Liver (tissue), 9 donors: ENCODE data around the gene ECHDC3. TPM values are rescaled to one million over a fixed set of nuclear protein-coding genes. Genes with fewer than 3 reads are reported as not detected.
"Not testable (repeated sequence)": the region's sequence is repeated elsewhere in the genome, so short reads cannot be mapped to it uniquely, and the experiment has no call there.

Experiments used
- DNase-seq: peaks from one replicate; pipeline ENCODE4 v3.0.0-alpha.2; 2017; ENCODE audit warnings: low spot score
- H3K27ac ChIP-seq, 2 donors: one replicate each; pipeline ENCODE4 v1.7.0; 2013; ENCODE audit warnings: inconsistent platforms in 2 of 2, low read length in 2 of 2, control low read depth in 1 of 2, low read depth in 1 of 2, mild to moderate bottlenecking in 1 of 2
- H3K27me3 ChIP-seq, 4 donors: one replicate each; pipeline versions ENCODE4 v1.6.1 to v1.7.0; 2013; ENCODE audit warnings: low read length in 3 of 4, inconsistent platforms in 1 of 4, mild to moderate bottlenecking in 1 of 4, moderate library complexity in 1 of 4; ENCODE audit not compliant: control insufficient read depth in 4 of 4, insufficient read depth in 4 of 4
- H3K36me3 ChIP-seq, 4 donors: one replicate each; pipeline versions ENCODE4 v1.6.1 to v1.7.0; 2013; ENCODE audit warnings: low read length in 3 of 4, mild to moderate bottlenecking in 3 of 4, low read depth in 1 of 4, moderate library complexity in 1 of 4; ENCODE audit not compliant: control insufficient read depth in 4 of 4, insufficient read depth in 3 of 4
- H3K4me1 ChIP-seq, 4 donors: one replicate each; pipeline versions ENCODE4 v1.6.1 to v1.7.0; 2013; ENCODE audit warnings: low read length in 3 of 4, mild to moderate bottlenecking in 3 of 4, moderate library complexity in 1 of 4; ENCODE audit not compliant: control insufficient read depth in 4 of 4, insufficient read depth in 4 of 4
- H3K4me3 ChIP-seq, 3 donors: one replicate each; pipeline versions ENCODE4 v1.6.1 to v1.7.0; 2013; ENCODE audit warnings: low read length in 3 of 3, control low read depth in 1 of 3, low read depth in 1 of 3, mild to moderate bottlenecking in 1 of 3
- H3K9ac ChIP-seq, 2 donors: one replicate each; pipeline ENCODE4 v1.7.0; 2013; ENCODE audit warnings: low read length in 2 of 2, mild to moderate bottlenecking in 2 of 2, moderate library complexity in 2 of 2, control low read depth in 1 of 2, low read depth in 1 of 2
- H3K9me3 ChIP-seq, 4 donors: one replicate each; pipeline versions ENCODE4 v1.6.1 to v1.7.0; 2013; ENCODE audit warnings: low read length in 3 of 4; ENCODE audit not compliant: control insufficient read depth in 4 of 4
- EGR1 ChIP-seq, 2 donors: IDR thresholded peaks; 2 replicates each; pipeline ENCODE4 v1.6.1; 2016 to 2018; ENCODE audit warnings: antibody characterized with exemption in 2 of 2, low read depth in 2 of 2
- GABPA ChIP-seq, 2 donors: IDR thresholded peaks in 1 of 2; conservative IDR thresholded peaks in 1 of 2; 2 replicates each; pipeline ENCODE4 v1.6.1; 2016; ENCODE audit warnings: antibody characterized with exemption in 2 of 2, mild to moderate bottlenecking in 1 of 2, moderate library complexity in 1 of 2
- HNF4G ChIP-seq: IDR thresholded peaks from 2 replicates; pipeline ENCODE4 v1.6.1; 2016; ENCODE audit warnings: antibody characterized with exemption
- JUND ChIP-seq, 2 donors: IDR thresholded peaks; 2 replicates each; pipeline ENCODE4 v1.6.1; 2016; ENCODE audit warnings: antibody characterized with exemption in 2 of 2
- RAD21 ChIP-seq, 2 donors: IDR thresholded peaks; 2 replicates each; pipeline ENCODE4 v1.6.1; 2016; ENCODE audit warnings: antibody characterized with exemption in 2 of 2, mild to moderate bottlenecking in 2 of 2
- SP1 ChIP-seq: IDR thresholded peaks from 2 replicates; pipeline ENCODE4 v1.6.1; 2018; ENCODE audit warnings: antibody characterized with exemption, mild to moderate bottlenecking
- TAF1 ChIP-seq: conservative IDR thresholded peaks from 2 replicates; pipeline ENCODE4 v1.6.1; 2016; ENCODE audit warnings: antibody characterized with exemption, mild to moderate bottlenecking
- YY1 ChIP-seq: IDR thresholded peaks from 2 replicates; pipeline ENCODE4 v1.6.1; 2016; ENCODE audit warnings: antibody characterized with exemption, mild to moderate bottlenecking
- WGBS: extraction: QIAGEN DNeasy Blood & Tissue Kit; methylation state at CpG from one replicate; pipeline ENCODE4 v1.1.7; 2013; 5-methylcytosine and 5-hydroxymethylcytosine counted together
- polyA plus RNA-seq, 2 donors: library from polyadenylated mRNA; stranded (reverse) in 1 of 2; unstranded in 1 of 2; fragments of 200-250 nt in 1 of 2; fragments of >200 nt in 1 of 2; fragmentation: Nextera tagmentation in 1 of 2; extraction: Ambion mirVana in 1 of 2; gene quantifications; one replicate each; pipeline versions ENCODE4 v1.2.1 to v1.2.3, GENCODE V29; 2013 to 2015
- total RNA-seq, 2 donors: library from RNA; depleted of rRNA; stranded (reverse); fragments of >200 nt; gene quantifications; one replicate each; pipeline ENCODE4 v1.2.3, GENCODE V29; 2014
- TF ChIP-seq, protein P1 (sequence below): IDR thresholded peaks from 2 replicates; pipeline ENCODE4 v1.6.1; 2016; ENCODE audit warnings: antibody characterized with exemption, mild to moderate bottlenecking
- TF ChIP-seq, protein P2 (sequence below): IDR thresholded peaks from 2 replicates; pipeline ENCODE4 v1.6.1; 2016; ENCODE audit warnings: antibody characterized with exemption
- TF ChIP-seq, protein P3 (sequence below): IDR thresholded peaks from 2 replicates; pipeline ENCODE4 v1.6.1; 2016; ENCODE audit warnings: antibody characterized with exemption
- donor health status: healthy.
- donor health status: healthy.
- donor health status: healthy.
- donor health status: healthy.
- donor health status: healthy.

ECHDC3 gene
- total and polyA plus RNA-seq, 4 donors = 6.1 to 144 (median 97.3) TPM

- H3K27me3 ChIP-seq = no peaks in the 10 kb centered on the region
- no peaks in the 10 kb centered on the region for H3K36me3 ChIP-seq
- no peak overlapping the region for H3K9ac ChIP-seq
- TF ChIP-seq, protein P1, sequence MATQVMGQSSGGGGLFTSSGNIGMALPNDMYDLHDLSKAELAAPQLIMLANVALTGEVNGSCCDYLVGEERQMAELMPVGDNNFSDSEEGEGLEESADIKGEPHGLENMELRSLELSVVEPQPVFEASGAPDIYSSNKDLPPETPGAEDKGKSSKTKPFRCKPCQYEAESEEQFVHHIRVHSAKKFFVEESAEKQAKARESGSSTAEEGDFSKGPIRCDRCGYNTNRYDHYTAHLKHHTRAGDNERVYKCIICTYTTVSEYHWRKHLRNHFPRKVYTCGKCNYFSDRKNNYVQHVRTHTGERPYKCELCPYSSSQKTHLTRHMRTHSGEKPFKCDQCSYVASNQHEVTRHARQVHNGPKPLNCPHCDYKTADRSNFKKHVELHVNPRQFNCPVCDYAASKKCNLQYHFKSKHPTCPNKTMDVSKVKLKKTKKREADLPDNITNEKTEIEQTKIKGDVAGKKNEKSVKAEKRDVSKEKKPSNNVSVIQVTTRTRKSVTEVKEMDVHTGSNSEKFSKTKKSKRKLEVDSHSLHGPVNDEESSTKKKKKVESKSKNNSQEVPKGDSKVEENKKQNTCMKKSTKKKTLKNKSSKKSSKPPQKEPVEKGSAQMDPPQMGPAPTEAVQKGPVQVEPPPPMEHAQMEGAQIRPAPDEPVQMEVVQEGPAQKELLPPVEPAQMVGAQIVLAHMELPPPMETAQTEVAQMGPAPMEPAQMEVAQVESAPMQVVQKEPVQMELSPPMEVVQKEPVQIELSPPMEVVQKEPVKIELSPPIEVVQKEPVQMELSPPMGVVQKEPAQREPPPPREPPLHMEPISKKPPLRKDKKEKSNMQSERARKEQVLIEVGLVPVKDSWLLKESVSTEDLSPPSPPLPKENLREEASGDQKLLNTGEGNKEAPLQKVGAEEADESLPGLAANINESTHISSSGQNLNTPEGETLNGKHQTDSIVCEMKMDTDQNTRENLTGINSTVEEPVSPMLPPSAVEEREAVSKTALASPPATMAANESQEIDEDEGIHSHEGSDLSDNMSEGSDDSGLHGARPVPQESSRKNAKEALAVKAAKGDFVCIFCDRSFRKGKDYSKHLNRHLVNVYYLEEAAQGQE = no peak
- TF ChIP-seq RAD21 (IDR thresholded peaks at IDR 0.05) (no peak), GABPA (IDR thresholded peaks at IDR 0.05 in 1 of 2, conservative IDR thresholded peaks at IDR 0.05 in 1 of 2) (no peak), HNF4G (no peak), SP1 (no peak), EGR1 (IDR thresholded peaks at IDR 0.05; ENCODE audit: low read depth in 2 of 2) (no peak), TAF1 (no peak), JUND (IDR thresholded peaks at IDR 0.05) (no peak)
- TF ChIP-seq, protein P2, sequence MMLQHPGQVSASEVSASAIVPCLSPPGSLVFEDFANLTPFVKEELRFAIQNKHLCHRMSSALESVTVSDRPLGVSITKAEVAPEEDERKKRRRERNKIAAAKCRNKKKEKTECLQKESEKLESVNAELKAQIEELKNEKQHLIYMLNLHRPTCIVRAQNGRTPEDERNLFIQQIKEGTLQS = no peak
- TF ChIP-seq, protein P3, sequence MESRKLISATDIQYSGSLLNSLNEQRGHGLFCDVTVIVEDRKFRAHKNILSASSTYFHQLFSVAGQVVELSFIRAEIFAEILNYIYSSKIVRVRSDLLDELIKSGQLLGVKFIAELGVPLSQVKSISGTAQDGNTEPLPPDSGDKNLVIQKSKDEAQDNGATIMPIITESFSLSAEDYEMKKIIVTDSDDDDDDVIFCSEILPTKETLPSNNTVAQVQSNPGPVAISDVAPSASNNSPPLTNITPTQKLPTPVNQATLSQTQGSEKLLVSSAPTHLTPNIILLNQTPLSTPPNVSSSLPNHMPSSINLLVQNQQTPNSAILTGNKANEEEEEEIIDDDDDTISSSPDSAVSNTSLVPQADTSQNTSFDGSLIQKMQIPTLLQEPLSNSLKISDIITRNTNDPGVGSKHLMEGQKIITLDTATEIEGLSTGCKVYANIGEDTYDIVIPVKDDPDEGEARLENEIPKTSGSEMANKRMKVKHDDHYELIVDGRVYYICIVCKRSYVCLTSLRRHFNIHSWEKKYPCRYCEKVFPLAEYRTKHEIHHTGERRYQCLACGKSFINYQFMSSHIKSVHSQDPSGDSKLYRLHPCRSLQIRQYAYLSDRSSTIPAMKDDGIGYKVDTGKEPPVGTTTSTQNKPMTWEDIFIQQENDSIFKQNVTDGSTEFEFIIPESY = no peak
- no peak overlapping the region for H3K27ac ChIP-seq
- H3K4me3 ChIP-seq = no peak overlapping the region
- DNase-seq = no peak
- H3K4me1 ChIP-seq = peaks cover 0 to 3% (median 1%) of the 10 kb centered on the region in 4 donors
- 89% methylated on average over 3 of the region's 3 CpGs for WGBS
- H3K9me3 ChIP-seq = no peaks in the 10 kb centered on the region
Measured at GRCh38 chr10:11729790-11730315, 12.3 kb upstream of the ECHDC3 start.

DNA sequence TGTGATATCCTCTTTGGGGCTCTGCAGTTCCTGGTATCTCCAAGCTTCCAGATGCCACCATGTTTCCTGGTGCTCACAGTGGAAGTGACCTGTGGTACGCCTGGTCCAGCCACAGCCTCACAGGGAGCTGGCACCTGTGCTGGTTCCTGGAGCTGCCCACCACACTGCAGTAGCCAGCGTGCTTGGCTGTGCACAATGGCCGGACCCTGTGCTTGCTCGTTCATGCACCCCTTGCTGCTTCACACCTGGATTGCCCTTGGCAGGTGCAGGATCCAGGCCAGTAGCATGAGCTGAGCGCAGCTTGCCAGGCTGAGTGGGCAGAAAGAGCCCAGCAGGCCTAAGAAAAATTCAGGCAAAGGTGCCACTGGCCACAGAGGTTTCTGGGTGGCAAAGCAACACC is 11.4 kb upstream of the ECHDC3 start:
- no peaks in the 10 kb centered on the region for H3K9me3 ChIP-seq
- WGBS = 97% methylated on average over 5 of the region's 5 CpGs
- H3K4me3 ChIP-seq = no peak overlapping the region
- H3K27ac ChIP-seq = no peak overlapping the region
- no peaks in the 10 kb centered on the region for H3K27me3 ChIP-seq
- H3K9ac ChIP-seq = no peak overlapping the region
- no peak for DNase-seq
- TF ChIP-seq, protein P3 = no peak
- no peak for TF ChIP-seq RAD21 (IDR thresholded peaks at IDR 0.05)
- TF ChIP-seq YY1 = no peak
- no peaks in the 10 kb centered on the region for H3K36me3 ChIP-seq
- H3K4me1 ChIP-seq = no peaks in the 10 kb centered on the region

DNA sequence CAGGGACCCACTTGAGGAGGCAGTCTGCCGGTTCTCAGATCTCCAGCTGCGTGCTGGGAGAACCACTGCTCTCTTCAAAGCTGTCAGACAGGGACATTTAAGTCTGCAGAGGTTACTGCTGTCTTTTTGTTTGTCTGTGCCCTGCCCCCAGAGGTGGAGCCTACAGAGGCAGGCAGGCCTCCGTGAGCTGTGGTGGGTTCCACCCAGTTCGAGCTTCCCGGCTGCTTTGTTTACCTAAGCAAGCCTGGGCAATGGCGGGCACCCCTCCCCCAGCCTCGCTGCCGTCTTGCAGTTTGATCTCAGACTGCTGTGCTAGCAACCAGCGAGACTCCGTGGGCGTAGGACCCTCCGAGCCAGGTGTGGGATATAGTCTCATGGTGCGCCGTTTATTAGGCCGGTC is 5.4 kb upstream of the ECHDC3 start:
- not testable (repeated sequence) for H3K4me3 ChIP-seq, H3K4me1 ChIP-seq, DNase-seq, H3K36me3 ChIP-seq, H3K9me3 ChIP-seq, H3K27me3 ChIP-seq, H3K27ac ChIP-seq, H3K9ac ChIP-seq
- WGBS = 59% methylated on average over 10 of the region's 15 CpGs

DNA sequence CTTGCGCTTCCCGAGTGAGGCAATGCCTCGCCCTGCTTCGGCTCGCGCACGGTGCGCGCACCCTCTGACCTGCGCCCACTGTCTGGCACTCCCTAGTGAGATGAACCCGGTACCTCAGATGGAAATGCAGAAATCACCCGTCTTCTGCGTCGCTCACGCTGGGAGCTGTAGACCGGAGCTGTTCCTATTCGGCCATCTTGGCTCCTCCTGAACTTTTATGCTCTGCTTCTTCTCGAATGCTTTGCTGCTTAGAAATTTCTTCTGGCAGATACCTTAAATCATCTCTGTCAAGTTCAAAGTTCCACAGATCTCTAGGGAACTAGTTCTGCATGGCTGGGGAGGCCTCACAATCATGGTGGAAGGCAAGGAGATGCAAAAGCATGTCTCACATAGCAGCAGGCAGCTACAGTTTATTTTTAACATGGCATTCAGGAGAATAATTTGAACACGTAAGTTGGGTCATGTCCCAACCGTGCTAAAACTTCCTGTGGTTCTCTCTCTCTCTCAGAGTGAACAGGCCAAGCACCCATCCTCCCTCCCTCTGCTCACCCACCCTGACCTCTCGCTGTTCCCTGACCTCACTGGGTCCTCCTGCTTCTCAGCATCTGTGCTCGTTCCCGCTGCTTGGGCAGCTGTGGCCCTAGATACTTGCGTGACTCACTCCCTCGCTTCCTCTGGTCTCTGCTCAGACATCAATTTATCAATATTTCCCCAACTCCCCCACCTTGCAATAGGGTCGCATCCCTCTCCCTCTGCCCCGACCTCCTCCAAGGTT is 4.7 kb upstream of the ECHDC3 start:
- H3K4me1 ChIP-seq, DNase-seq, H3K27me3 ChIP-seq, H3K36me3 ChIP-seq, H3K27ac ChIP-seq, H3K9ac ChIP-seq, H3K9me3 ChIP-seq, H3K4me3 ChIP-seq: not testable (repeated sequence)
- WGBS = 87% methylated on average over 27 of the region's 27 CpGs
